DLD1 (cell line): ENCODE results near the gene C11orf97.
"Not testable (repeated sequence)": the region's sequence is repeated elsewhere in the genome, so short reads cannot be mapped to it uniquely, and the experiment has no call there.

Experiments
- in situ Hi-C: cut with HindIII; loops from 2 replicates; pipeline ENCODE4 v1.10.0; 2017; ENCODE audit warnings: low sequenced_read_pairs

Gene C11orf97, protein sequence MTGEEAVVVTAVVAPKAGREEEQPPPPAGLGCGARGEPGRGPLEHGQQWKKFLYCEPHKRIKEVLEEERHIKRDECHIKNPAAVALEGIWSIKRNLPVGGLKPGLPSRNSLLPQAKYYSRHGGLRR

GRCh38 chr11:94511932-94512781 lies at the start of gene C11orf97:
TSS of gene C11orf97 (plus strand) at chr11:94512461. CDS start at chr11:94512529, 68 bp downstream.
- in situ Hi-C loops: no loop called here

DNA sequence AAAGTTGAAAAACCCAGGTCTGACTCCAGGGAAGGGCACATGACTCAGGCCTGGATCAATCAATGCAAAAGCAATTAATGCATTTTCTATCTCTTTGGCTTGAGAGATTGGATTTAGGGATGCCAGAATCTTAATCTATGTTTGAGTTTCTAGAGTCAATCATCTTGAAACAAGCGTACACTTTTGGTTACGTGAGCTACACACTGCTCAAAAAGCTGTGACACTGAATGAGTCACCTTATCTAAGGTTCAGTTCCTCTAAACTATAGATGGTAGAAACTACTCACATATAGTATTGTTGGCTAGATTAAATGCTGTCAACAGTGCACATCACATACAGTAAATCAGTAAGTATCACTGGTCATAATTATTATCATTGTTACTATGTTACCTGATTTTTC lies 42.8 kb upstream of the C11orf97 start:
- in situ Hi-C loops: no loop called here

- in situ Hi-C loops: no loop called here
Observed at GRCh38 chr11:94472916-94473799, 39.1 kb upstream of the C11orf97 start.

DNA sequence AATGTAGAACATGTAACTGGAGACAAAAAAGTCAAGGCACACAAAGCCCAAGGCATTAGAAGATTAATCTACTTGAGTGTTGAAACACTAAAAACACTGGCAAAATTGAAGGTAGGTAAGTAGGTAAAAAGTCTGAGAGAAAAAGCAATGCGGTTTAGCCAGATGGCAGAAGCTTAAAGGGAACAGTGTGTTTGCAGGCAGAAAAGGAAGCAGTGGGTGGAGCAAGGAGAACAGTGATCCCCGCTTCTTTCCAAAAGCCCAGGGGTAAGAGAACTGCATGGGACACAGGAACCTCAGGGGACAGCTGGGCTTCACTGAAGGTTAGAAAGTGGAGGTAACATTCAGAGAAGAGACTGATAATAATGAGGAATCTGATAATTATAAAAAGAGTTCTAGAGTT lies 34.6 kb upstream of the C11orf97 start:
- in situ Hi-C loops: no loop called here

GRCh38 chr11:94481342-94481741 lies 30.9 kb upstream of the C11orf97 start:
- in situ Hi-C loops: no loop called here

DNA sequence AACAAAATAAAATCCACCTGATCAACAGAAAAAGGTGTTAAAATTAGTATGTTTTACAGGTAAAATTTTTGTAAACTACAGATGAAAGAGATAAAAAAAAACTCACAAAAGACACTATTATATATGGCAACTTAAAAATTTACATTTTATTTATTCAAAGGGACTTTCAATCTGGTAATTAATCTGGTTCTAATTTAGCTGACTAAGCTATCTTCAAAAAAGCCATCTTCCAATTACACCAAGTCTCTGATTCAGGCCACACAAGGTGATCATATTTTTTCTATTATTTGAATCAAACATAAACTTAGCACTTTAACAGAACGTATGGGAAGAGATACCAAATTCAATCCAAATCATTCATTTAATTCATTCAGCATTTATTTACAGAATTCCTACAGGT lies 26.2 kb upstream of the C11orf97 start:
- in situ Hi-C loops: no loop called here

GRCh38 chr11:94493281-94494125 lies 18.8 kb upstream of the C11orf97 start, which contains the start of the genes ANKRD49 and MRE11:
TSS of gene ANKRD49 (plus strand) at chr11:94493984. CDS start at chr11:94496694, 2,710 bp downstream.
TSS of gene MRE11 (minus strand) at chr11:94493844. CDS start at chr11:94492801, 1,043 bp downstream.
- in situ Hi-C loops: loop anchor here (10.0 kb wide), 2 partner anchors 159 to 579 kb away; no protein-coding TSS in a partner anchor

GRCh38 chr11:94494126-94494680 lies 18.1 kb upstream of the C11orf97 start:
- in situ Hi-C loops: loop anchor here (10.0 kb wide), 2 partner anchors 159 to 579 kb away; no protein-coding TSS in a partner anchor

DNA sequence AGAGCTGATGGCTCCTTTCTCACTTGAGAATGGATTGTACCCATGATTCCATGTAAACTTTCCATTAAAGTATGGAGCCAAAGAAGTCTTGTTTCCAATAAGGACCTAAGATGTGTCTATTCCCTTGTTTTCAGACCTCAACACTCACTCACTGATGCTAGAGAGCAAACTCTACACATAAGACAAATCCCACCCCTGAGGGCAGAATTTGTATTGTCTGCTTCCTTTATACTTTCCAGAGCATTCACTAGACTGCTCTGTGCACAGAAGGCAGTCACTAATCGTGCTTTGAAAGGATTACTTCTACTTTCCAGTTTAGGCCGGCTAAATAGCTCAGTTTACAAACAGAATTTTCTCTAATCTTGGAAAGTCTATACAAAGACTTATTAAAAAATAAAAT lies 12.1 kb upstream of the C11orf97 start:
- in situ Hi-C loops: no loop called here

DNA sequence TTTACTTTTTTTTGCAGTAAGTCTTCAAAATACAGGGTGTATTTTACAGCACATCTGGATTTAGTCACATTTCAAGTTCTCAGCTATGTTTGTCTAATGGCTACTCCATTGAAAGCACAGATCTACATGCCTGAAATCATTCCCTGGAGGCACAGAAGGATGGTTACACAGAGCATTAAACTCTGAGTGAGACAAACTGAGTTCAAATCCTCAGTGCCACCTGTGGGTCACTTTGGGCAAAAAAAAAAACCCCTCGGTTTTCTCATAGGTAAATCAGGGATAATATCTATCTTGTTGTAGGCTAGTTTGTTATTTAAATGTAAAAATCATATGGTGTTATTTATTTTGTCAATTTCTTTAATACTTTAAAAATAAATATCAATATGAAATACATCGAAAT lies 10.7 kb upstream of the C11orf97 start:
- in situ Hi-C loops: no loop called here

GRCh38 chr11:94504689-94505293 lies 7.5 kb upstream of the C11orf97 start:
- in situ Hi-C loops: no loop called here

GRCh38 chr11:94506513-94506912 lies 5.7 kb upstream of the C11orf97 start:
- in situ Hi-C loops: not testable (repeated sequence)

GRCh38 chr11:94507485-94507884 lies 4.8 kb upstream of the C11orf97 start:
- in situ Hi-C loops: no loop called here

GRCh38 chr11:94513091-94513490 lies 830 bp downstream of the C11orf97 start:
- in situ Hi-C loops: no loop called here

- in situ Hi-C loops: no loop called here
Observed at GRCh38 chr11:94515398-94515797, 3.1 kb downstream of the C11orf97 start.

- in situ Hi-C loops: no loop called here
Observed at GRCh38 chr11:94516725-94517124, 4.5 kb downstream of the C11orf97 start.

DNA sequence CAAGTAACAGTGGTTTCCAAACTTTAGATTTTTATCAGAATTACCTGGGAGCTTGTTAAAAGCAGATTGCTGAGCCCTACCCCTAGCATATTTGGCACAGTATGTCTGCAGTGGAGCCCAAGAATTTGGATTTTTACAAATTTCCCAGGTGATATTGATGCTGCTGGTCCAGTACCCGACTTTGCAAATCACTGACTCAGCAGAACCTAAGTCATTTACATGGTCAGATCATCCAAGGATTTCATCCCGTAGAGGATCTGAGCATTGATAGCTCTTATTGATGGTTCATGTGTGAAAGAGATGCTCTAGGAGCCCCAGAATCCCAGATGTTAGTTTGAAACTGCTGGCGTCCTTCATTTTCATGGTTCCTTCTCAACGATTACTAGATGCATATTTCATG lies 6.0 kb downstream of the C11orf97 start:
- in situ Hi-C loops: no loop called here

- in situ Hi-C loops: no loop called here
Observed at GRCh38 chr11:94519478-94520084, 7.3 kb downstream of the C11orf97 start.

- in situ Hi-C loops: no loop called here
Observed at GRCh38 chr11:94521684-94522083, 9.4 kb downstream of the C11orf97 start.
